ENCODE data around the gene SEMA5B. TPM values are rescaled to one million over a fixed set of nuclear protein-coding genes. Genes with fewer than 3 reads are reported as not detected.

The SEMA5B gene
- total and polyA plus RNA-seq, 8 donors = 0.52 to 11.0 (median 1.3) TPM

DNA sequence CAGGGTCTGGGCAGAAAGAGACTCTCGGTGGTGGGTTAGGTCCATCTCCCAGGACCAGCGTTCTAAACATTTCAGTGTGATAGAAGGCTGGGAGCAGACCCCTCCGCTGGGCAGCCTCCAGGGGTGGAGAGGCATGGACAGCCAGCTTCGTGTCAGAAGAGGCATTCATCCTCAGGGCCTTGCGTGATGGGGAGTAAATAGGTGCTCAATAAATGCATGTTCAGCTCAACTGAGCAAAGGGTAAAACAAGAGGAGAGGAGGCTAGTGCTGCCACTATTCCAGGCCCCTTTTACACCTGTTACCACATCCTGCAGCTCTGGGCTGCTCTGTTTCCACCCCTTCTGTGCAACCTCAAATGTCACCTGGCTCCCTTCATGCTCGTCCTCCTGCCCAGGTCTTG, 49.0 kb downstream of the SEMA5B start:
- ATAC-seq = no peak
- H3K4me1 ChIP-seq = no peaks in the 10 kb centered on the region
- no peak for FAIRE-seq
- DNase-seq = peak in 1 of 6 donors; percentile 17
- no peaks in the 10 kb centered on the region for H3K9me3 ChIP-seq
- H3K27me3 ChIP-seq = no peaks in the 10 kb centered on the region
- intact Hi-C loops (cut with DNase I) = no loop called here
- 85 to 86% methylated on average over 6 of the region's 6 CpGs for WGBS, 2 donors
- no peak overlapping the region for H3K4me3 ChIP-seq
- no peak overlapping the region for H3K27ac ChIP-seq
- H3K36me3 ChIP-seq = no peaks in the 10 kb centered on the region
- TF ChIP-seq, protein P1, sequence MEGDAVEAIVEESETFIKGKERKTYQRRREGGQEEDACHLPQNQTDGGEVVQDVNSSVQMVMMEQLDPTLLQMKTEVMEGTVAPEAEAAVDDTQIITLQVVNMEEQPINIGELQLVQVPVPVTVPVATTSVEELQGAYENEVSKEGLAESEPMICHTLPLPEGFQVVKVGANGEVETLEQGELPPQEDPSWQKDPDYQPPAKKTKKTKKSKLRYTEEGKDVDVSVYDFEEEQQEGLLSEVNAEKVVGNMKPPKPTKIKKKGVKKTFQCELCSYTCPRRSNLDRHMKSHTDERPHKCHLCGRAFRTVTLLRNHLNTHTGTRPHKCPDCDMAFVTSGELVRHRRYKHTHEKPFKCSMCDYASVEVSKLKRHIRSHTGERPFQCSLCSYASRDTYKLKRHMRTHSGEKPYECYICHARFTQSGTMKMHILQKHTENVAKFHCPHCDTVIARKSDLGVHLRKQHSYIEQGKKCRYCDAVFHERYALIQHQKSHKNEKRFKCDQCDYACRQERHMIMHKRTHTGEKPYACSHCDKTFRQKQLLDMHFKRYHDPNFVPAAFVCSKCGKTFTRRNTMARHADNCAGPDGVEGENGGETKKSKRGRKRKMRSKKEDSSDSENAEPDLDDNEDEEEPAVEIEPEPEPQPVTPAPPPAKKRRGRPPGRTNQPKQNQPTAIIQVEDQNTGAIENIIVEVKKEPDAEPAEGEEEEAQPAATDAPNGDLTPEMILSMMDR (IDR thresholded peaks at IDR 0.05) = no peak

DNA sequence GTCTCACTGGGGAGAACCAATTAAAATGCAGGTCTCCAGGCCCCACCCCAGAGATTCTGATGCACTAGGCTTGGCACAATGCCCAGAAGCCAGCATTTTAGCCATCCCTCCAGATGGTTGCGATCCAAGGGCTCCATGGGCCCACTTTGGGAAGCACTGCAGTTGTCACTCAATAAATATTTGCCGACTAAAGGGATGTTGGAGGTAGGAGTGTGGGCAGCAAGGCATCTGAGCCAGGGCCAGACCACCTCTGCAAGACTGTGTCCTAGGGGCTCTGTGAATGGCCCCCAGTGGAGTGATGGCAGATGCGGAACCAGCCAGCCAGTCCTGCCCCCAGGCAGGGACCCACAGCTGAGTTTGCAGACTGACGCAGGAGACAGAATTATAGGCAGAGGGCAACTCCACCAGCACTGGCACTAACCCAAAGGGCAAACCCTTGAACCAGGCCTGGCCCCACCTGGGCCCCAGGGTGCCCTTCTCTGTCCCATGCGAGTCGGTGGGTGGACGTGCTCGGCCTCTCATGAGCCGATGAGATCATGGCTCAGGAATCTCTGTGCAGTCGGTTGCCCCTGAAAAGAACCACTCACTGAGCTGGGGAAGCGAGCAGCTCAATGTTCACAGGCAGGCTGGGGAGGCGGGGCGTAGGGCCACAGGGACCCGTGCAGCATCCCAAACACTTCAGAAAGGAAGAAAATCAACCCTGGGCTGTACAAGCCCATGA, 49.7 kb downstream of the SEMA5B start:
- TF ChIP-seq, protein P1 (IDR thresholded peaks at IDR 0.05) = no peak
- DNase-seq (peak in 2 of 6 donors; percentile 5 to 22), FAIRE-seq (no peak), ATAC-seq (peak in 2 of 4 donors; percentile 37 to 69)
- no peaks in the 10 kb centered on the region for H3K9me3 ChIP-seq
- H3K27ac ChIP-seq = no peak overlapping the region
- WGBS, 2 donors = 66 to 67% methylated on average over 14 of the region's 14 CpGs
- H3K4me1 ChIP-seq = no peaks in the 10 kb centered on the region
- H3K36me3 ChIP-seq = no peaks in the 10 kb centered on the region
- no peaks in the 10 kb centered on the region for H3K27me3 ChIP-seq
- intact Hi-C loops (cut with DNase I) = no loop called here
- no peak overlapping the region for H3K4me3 ChIP-seq

DNA sequence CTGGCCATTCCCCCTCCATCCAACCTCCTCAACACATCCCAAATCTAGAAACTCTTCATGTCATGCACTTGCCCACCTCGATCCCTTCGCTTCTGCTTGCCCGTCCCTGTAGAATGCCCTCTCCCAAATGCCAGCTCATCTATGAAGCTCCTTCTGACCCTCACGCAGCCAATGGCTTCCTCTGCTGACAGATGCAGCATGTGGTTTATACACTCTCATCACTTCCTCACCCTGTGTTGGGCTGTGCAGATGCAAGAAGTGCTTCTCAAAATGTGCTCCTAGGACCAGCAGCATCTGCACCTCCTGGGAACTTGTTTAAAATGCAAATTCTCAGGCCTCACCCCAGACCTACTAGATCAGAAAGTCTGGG, 51.7 kb downstream of the SEMA5B start:
- Histone ChIP-seq H3K9me3 (no peaks in the 10 kb centered on the region), H3K4me3 (no peak overlapping the region), H3K4me1 (no peaks in the 10 kb centered on the region), H3K27ac (no peak overlapping the region), H3K36me3 (no peaks in the 10 kb centered on the region), H3K27me3 (no peaks in the 10 kb centered on the region)
- DNase-seq (no peak), ATAC-seq (peak in 1 of 4 donors; percentile 19), FAIRE-seq (no peak)
- intact Hi-C loops (cut with DNase I) = no loop called here
- 82 to 91% methylated on average over 4 of the region's 4 CpGs for WGBS, 2 donors
- TF ChIP-seq, protein P1 (IDR thresholded peaks at IDR 0.05) = no peak

DNA sequence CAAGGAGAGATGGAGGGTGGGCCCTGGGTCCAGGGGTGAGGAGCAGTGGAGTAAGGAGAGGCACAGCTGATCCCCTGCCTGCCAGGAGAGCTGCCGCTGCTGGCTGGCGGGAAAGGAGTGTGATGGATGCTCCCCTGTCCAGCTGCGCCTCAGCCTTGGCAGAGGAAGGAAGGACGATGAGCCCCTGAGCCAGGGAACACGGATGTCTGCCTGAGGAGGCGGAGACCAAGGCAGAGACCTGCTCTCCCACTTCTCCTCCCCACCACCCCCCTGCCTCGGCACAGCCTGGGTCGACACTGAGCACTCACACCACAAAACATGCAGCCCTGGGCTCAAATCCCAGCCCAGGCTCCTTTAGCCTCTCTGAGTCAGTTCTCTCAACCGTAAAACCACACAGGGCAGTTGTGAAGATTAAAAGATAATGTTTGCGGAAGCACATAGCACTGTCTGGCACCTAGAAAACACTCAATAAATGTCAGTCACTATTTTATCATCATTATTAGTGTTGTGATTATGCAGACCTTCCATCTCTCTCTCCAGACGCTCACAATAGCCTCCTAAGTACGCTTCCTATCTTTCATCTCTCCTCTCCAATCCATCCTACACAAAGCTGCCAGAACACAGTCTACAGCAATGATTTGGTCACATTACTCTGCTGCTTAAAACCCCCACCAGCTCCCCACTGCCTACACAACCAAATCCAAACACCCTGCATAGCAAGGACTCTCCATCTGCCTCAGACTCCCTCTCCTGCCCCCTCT, 52.2 kb downstream of the SEMA5B start:
- peak in 3 of 4 donors; percentile 35 to 72 (median 42) for ATAC-seq
- H3K27ac ChIP-seq = no peak overlapping the region
- peak in 1 of 6 donors; percentile 35 for DNase-seq

More for the DNA sequence above, 52.2 kb downstream of the SEMA5B start:
- Histone ChIP-seq H3K4me1 (no peaks in the 10 kb centered on the region), H3K9me3 (no peaks in the 10 kb centered on the region), H3K27me3 (no peaks in the 10 kb centered on the region), H3K36me3 (no peaks in the 10 kb centered on the region), H3K4me3 (no peak overlapping the region)
- TF ChIP-seq, protein P1 (IDR thresholded peaks at IDR 0.05) = no peak
- 57 to 60% methylated on average over 9 to 12 of the region's 12 CpGs for WGBS, 2 donors
- no peak for FAIRE-seq
- intact Hi-C loops (cut with DNase I) = no loop called here
